ENCODE results near the gene SORL1.

The SORL1 gene

GRCh38 chr11:121670805-121671282, 218.7 kb downstream of the SORL1 start:
- no peak for DNase-seq

DNA sequence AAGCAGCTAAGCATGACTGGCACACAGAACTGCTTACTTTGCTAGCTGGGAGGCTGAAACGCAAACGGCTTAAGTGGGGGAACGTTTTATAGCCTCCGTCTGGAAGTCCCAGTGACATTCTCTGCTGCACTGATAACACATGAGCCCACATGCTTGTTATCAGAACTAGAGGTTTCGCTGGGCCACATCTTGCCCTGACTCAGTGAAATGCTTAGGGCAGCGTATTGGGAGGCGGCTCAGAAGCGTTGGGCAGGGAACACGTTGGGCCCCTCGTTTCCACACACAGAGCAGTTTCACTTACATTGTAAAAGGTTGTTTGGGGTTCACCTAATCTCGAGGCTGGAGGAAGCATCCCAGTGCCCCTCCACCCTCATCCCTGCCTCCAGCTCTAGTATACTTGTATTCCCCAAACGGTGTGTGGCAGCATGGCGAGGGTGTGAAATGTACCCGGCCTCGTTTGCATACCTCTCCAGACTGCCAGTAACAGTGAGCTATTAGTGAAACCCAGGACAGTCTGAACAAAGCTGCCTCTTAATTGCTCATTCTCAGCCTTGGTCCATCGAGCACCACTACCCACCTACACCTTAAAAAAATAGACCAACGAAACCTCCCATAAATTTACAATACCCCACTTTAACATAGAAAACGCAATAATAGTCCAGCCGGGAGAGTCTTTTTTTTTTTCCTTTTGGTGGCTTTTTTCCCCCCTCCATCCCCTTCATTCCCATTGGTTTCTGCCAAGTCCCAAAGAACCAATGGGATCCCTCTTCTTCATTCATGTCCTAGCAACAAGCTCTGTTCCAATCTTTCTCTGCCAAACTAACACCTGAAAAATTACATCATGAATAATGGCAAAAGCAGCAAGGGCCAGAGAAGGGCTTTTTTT, 219.4 kb downstream of the SORL1 start:
- no peak for DNase-seq

DNA sequence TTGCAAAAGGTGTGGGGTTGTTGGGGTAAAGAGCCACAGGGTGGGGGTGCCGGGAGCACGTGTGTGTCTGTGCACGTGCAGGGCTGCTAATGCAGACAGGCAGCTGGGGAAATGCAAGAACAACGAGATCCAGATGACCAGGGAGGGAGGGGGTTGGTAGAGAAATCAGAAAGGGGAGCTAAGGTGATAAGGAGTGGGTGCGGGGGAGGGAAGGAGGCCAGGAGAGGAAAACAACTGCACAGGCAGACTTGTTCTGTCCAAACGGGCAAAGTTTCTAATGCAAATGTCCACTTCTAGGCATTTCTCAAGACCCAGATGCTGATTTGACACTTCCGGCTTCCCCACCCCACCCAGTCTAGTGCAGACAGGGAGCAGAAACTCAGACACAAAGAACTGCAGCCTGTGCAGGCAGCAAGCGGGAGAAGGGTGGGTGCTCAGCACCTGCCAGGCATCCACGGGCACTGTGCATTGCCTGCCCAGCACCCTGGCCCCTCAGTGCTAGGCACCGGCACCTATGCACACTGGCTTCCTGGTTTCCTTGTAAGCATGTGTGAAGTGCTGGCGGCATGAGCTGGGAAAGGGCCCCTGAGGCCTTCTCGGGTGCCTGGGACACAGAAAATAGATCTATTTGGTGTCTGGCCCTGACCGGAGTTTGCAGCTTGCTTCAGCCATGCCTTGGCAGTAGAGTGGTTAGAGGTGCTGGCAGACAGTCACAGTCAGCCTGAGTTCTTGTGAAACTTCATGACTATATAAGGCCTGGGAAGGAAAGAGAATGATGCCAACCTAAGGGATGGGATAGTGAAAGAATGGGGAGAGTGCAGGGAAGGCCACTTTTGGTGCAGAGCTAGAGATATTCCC, 220.7 kb downstream of the SORL1 start:
- no peak for DNase-seq

DNA sequence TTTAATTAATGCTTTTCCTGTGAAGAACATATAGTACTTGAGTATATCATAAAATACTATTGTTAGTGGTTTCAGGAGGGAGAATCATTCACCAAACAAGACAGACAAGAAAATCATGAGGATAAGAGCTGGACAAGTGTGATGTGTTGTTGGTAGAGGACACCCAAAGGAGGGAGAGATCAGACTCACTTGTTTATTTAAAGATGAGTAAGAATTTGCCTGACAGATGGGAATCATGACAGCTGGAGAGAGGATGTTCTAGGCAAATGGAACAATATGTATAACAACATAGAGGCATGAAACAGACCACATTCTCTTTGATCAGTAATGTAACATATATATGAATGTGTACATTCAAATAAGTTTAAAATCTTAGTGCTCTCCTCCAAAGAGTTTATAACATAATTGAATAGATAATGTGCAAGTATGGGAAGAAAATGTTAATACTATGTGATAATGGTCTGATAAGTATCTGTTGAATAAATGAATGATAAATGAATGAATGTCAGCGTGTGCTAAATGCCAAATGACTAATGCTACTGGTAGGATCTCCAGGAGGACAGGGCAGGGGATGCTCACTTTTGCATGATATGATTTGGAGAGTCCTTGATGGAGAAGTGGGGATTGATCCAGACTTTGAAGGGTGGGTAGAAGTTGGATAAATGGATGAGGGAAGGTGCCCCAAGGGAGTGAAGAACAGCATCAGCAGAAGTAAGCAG, 229.6 kb downstream of the SORL1 start:
- DNase-seq, result no peak
